Smooth muscle cell (in vitro differentiated cells): ENCODE measurements around the gene TNFRSF21. TPM values are rescaled to one million over a fixed set of nuclear protein-coding genes. Genes with fewer than 3 reads are reported as not detected.

Source experiments
- DNase-seq: peaks from one replicate; lab custom pipeline; 2025; ENCODE audit not compliant: unreplicated experiment; lab: John Stamatoyannopoulos, UW
- H2AFZ ChIP-seq: fragments of 200-600 bp; sonication (generic); 2 replicates; pipeline ENCODE4 v1.6.0; 2016; ENCODE audit warnings: antibody characterized with exemption, low read depth, mild to moderate bottlenecking
- H3F3A ChIP-seq: fragments of 200-600 bp; sonication (generic); 2 replicates; pipeline ENCODE4 v1.6.0; 2017; ENCODE audit warnings: antibody characterized with exemption, low read depth
- H3K27ac ChIP-seq: fragments of 200-600 bp; sonication (generic); 2 replicates; pipeline ENCODE4 v1.5.1; 2016; ENCODE audit warnings: low read depth, mild to moderate bottlenecking
- H3K27me3 ChIP-seq: fragments of 200-600 bp; sonication (generic); 2 replicates; pipeline ENCODE4 v1.6.1; 2016; ENCODE audit warnings: low read depth, mild to moderate bottlenecking
- H3K36me3 ChIP-seq: fragments of 200-600 bp; sonication (generic); 2 replicates; pipeline ENCODE4 v1.5.1; 2016; ENCODE audit warnings: low read depth
- H3K4me1 ChIP-seq: fragments of 200-600 bp; sonication (generic); 2 replicates; pipeline ENCODE4 v1.5.1; 2016; ENCODE audit warnings: low read depth
- H3K4me2 ChIP-seq: fragments of 200-600 bp; sonication (generic); 2 replicates; pipeline ENCODE4 v1.6.0; 2016; ENCODE audit warnings: mild to moderate bottlenecking
- H3K4me3 ChIP-seq: fragments of 200-600 bp; sonication (generic); 2 replicates; pipeline ENCODE4 v1.5.1; 2016; ENCODE audit warnings: mild to moderate bottlenecking
- H3K79me2 ChIP-seq: fragments of 200-600 bp; sonication (generic); 2 replicates; pipeline ENCODE4 v1.6.0; 2016; ENCODE audit warnings: low read depth, mild to moderate bottlenecking
- H3K9ac ChIP-seq: fragments of 200-600 bp; sonication (generic); 2 replicates; pipeline ENCODE4 v1.6.0; 2016; ENCODE audit warnings: low read depth
- H3K9me3 ChIP-seq: fragments of 200-600 bp; sonication (generic); replicated peaks from 2 replicates; pipeline ENCODE4 v1.5.1; 2016; ENCODE audit warnings: low read depth
- H4K20me1 ChIP-seq: fragments of 200-600 bp; sonication (generic); 2 replicates; pipeline ENCODE4 v1.6.0; 2016; ENCODE audit warnings: low read depth
- CTCF ChIP-seq: fragments of 200-600 bp; sonication (generic); IDR thresholded peaks from 2 replicates; pipeline ENCODE4 v1.5.1; 2017; ENCODE audit warnings: borderline replicate concordance, mild to moderate bottlenecking, antibody characterized with exemption; ENCODE audit not compliant: insufficient read depth, poor library complexity, severe bottlenecking
- WGBS: methylation state at CpG from one replicate; pipeline ENCODE4 v1.1.7; 2016; ENCODE audit warnings: low lambda C conversion rate; 5-methylcytosine and 5-hydroxymethylcytosine counted together
- polyA plus RNA-seq: library from polyadenylated mRNA; unstranded; fragments of >200 nt; fragmentation: Nextera tagmentation; extraction: Ambion mirVana; gene quantifications from 2 replicates; pipeline ENCODE4 v1.2.1, GENCODE V29; 2016
- total RNA-seq: library from RNA; depleted of rRNA; stranded (reverse); fragments of >200 nt; gene quantifications from 2 replicates; pipeline ENCODE4 v1.2.3, GENCODE V29; 2014

The TNFRSF21 gene
- total and polyA plus RNA-seq, 2 experiments from 2014 or later, result 30.1 to 32.8 TPM

- H3K36me3 ChIP-seq, result no peaks in the 10 kb centered on the region
- H4K20me1 ChIP-seq, result peaks cover 6% of the 10 kb centered on the region
- DNase-seq, result no peak
- peaks cover 3% of the 10 kb centered on the region for H3F3A ChIP-seq
- H3K4me2 ChIP-seq, result no peak overlapping the region
- peaks cover 47% of the 10 kb centered on the region for H3K79me2 ChIP-seq
- no peak overlapping the region for H3K9ac ChIP-seq
- 92% methylated on average over 5 of the region's 5 CpGs for WGBS
- no peak overlapping the region for H3K27ac ChIP-seq
- TF ChIP-seq CTCF, result no peak
- no peak overlapping the region for H2AFZ ChIP-seq
- no peaks in the 10 kb centered on the region for H3K9me3 ChIP-seq
- no peaks in the 10 kb centered on the region for H3K27me3 ChIP-seq
- no peak overlapping the region for H3K4me3 ChIP-seq
- no peaks in the 10 kb centered on the region for H3K4me1 ChIP-seq
These were observed 41.0 kb downstream of the TNFRSF21 start for GRCh38 chr6:47268572-47269187.

GRCh38 chr6:47267301-47267700, 42.4 kb downstream of the TNFRSF21 start:
- no peaks in the 10 kb centered on the region for H3K36me3 ChIP-seq

GRCh38 chr6:47265971-47266370, 43.7 kb downstream of the TNFRSF21 start:
- WGBS, result 100% methylated on average over 2 of the region's 2 CpGs
- no peak for TF ChIP-seq CTCF

More at GRCh38 chr6:47267301-47267700, 42.4 kb downstream of the TNFRSF21 start:
- no peaks in the 10 kb centered on the region for H3K9me3 ChIP-seq
- no peak for DNase-seq
- peaks cover 3% of the 10 kb centered on the region for H3F3A ChIP-seq
- H3K4me3 ChIP-seq, result no peak overlapping the region
- H3K27ac ChIP-seq, result no peak overlapping the region
- peaks cover 34% of the 10 kb centered on the region for H3K79me2 ChIP-seq
- TF ChIP-seq CTCF, result no peak
- no peak overlapping the region for H3K9ac ChIP-seq
- no peaks in the 10 kb centered on the region for H3K4me1 ChIP-seq
- no peak overlapping the region for H3K4me2 ChIP-seq
- H2AFZ ChIP-seq, result no peak overlapping the region
- 66% methylated on average over 6 of the region's 6 CpGs for WGBS
- no peaks in the 10 kb centered on the region for H3K27me3 ChIP-seq
- peaks cover 6% of the 10 kb centered on the region for H4K20me1 ChIP-seq

GRCh38 chr6:47264775-47265184, 44.9 kb downstream of the TNFRSF21 start:
- no peaks in the 10 kb centered on the region for H3K27me3 ChIP-seq
- 72% methylated on average over 3 of the region's 3 CpGs for WGBS
- no peaks in the 10 kb centered on the region for H3K4me1 ChIP-seq
- no peak overlapping the region for H3K4me3 ChIP-seq
- H3K4me2 ChIP-seq, result no peak overlapping the region
- H3K79me2 ChIP-seq, result peaks cover 18% of the 10 kb centered on the region
- H3K27ac ChIP-seq, result no peak overlapping the region
- DNase-seq, result no peak
- H2AFZ ChIP-seq, result no peak overlapping the region
- no peaks in the 10 kb centered on the region for H3K9me3 ChIP-seq
- no peak overlapping the region for H3K9ac ChIP-seq
- H4K20me1 ChIP-seq, result peaks cover 7% of the 10 kb centered on the region
- peaks cover 3% of the 10 kb centered on the region for H3F3A ChIP-seq
- no peak for TF ChIP-seq CTCF
- H3K36me3 ChIP-seq, result no peaks in the 10 kb centered on the region

More at GRCh38 chr6:47265971-47266370, 43.7 kb downstream of the TNFRSF21 start:
- no peaks in the 10 kb centered on the region for H3K9me3 ChIP-seq
- H2AFZ ChIP-seq, result no peak overlapping the region
- H3K27ac ChIP-seq, result no peak overlapping the region
- H4K20me1 ChIP-seq, result peaks cover 4% of the 10 kb centered on the region
- no peak overlapping the region for H3K9ac ChIP-seq
- peaks cover 3% of the 10 kb centered on the region for H3F3A ChIP-seq
- DNase-seq, result no peak
- H3K4me2 ChIP-seq, result no peak overlapping the region
- peaks cover 23% of the 10 kb centered on the region for H3K79me2 ChIP-seq
- H3K4me1 ChIP-seq, result no peaks in the 10 kb centered on the region
- H3K27me3 ChIP-seq, result no peaks in the 10 kb centered on the region
- H3K36me3 ChIP-seq, result no peaks in the 10 kb centered on the region
- H3K4me3 ChIP-seq, result no peak overlapping the region
